Mesothelial cell of epicardium (in vitro differentiated cells): ENCODE data around the gene LCLAT1. TPM values are rescaled to one million over a fixed set of nuclear protein-coding genes. Genes with fewer than 3 reads are reported as not detected.

ENCODE experiments used
- DNase-seq, 2 experiments: peaks; one replicate each; pipeline ENCODE4 v3.0.0; 2021; ENCODE audit warnings: low spot score in 2 of 2; ENCODE audit not compliant: unreplicated experiment in 2 of 2
- H3K27ac Mint-ChIP-seq: 2 replicates; pipeline ENCODE4 v1.8.0; 2021; ENCODE audit warnings: mixed read lengths
- H3K27me3 Mint-ChIP-seq: 2 replicates; pipeline ENCODE4 v1.8.0; 2021; ENCODE audit warnings: low read depth, mixed read lengths
- H3K36me3 Mint-ChIP-seq: 2 replicates; pipeline ENCODE4 v1.8.0; 2021; ENCODE audit warnings: mixed read lengths
- H3K4me1 Mint-ChIP-seq: 2 replicates; pipeline ENCODE4 v1.8.0; 2021; ENCODE audit warnings: mixed read lengths
- H3K4me3 Mint-ChIP-seq: 2 replicates; pipeline ENCODE4 v1.8.0; 2021; ENCODE audit warnings: mild to moderate bottlenecking, moderate library complexity, mixed read lengths
- H3K9me3 Mint-ChIP-seq: 2 replicates; pipeline ENCODE4 v1.8.0; 2021; ENCODE audit warnings: mixed read lengths
- total RNA-seq: library from RNA; stranded (reverse); gene quantifications from 3 replicates; pipeline ENCODE4 v1.2.1, GENCODE V29; 2021
- TF ChIP-seq, protein P1 (sequence below): fragments of 200-600 bp; sonication (generic); IDR thresholded peaks from one replicate; pipeline ENCODE4 v1.5.0; 2021; ENCODE audit warnings: antibody characterized with exemption; ENCODE audit not compliant: unreplicated experiment

LCLAT1 gene
- total RNA-seq, 1 donor from 2014 or later: 23.2 TPM

DNA sequence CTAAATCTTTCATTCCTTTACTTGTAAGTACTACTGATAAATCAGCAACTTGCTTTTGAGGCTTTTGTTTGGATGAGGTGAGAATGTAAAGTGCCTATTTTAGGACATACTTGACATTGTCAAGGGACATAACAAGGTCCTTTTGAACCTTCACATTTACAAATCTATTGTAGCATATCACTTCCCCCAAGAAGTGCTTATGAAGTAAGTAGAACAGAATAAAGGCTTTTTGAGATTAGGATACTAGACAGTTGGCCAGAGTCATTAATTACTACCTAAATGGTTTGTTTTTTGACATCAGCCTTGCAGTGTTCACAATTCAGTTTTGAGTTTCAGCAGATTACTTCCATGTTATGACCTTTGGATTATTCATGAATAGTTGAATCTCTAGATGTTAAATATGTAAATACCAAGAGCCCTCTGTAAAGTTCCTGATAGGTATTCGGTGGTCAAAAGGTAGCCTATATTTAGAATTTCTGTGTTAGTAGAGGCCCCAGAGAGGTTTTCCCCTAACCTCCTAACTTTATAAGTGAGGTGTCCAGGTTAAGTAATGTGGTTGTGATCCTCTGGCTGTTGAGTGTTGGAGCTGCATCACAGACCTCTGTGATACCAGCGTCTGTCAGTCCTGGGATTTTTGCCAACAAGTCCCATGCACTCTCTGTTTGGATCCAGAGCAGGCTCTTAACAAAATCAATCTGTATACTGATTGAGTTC is 67.2 kb downstream of the LCLAT1 start:
- TF ChIP-seq, protein P1, sequence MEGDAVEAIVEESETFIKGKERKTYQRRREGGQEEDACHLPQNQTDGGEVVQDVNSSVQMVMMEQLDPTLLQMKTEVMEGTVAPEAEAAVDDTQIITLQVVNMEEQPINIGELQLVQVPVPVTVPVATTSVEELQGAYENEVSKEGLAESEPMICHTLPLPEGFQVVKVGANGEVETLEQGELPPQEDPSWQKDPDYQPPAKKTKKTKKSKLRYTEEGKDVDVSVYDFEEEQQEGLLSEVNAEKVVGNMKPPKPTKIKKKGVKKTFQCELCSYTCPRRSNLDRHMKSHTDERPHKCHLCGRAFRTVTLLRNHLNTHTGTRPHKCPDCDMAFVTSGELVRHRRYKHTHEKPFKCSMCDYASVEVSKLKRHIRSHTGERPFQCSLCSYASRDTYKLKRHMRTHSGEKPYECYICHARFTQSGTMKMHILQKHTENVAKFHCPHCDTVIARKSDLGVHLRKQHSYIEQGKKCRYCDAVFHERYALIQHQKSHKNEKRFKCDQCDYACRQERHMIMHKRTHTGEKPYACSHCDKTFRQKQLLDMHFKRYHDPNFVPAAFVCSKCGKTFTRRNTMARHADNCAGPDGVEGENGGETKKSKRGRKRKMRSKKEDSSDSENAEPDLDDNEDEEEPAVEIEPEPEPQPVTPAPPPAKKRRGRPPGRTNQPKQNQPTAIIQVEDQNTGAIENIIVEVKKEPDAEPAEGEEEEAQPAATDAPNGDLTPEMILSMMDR: no peak
- Mint-ChIP-seq H3K27me3 (no peaks in the 10 kb centered on the region), H3K36me3 (peaks cover 13% of the 10 kb centered on the region), H3K4me1 (peaks cover 47% of the 10 kb centered on the region), H3K27ac (peak overlapping the region; percentile 28), H3K9me3 (peaks cover 18% of the 10 kb centered on the region), H3K4me3 (no peak overlapping the region)
- DNase-seq: no peak

DNA sequence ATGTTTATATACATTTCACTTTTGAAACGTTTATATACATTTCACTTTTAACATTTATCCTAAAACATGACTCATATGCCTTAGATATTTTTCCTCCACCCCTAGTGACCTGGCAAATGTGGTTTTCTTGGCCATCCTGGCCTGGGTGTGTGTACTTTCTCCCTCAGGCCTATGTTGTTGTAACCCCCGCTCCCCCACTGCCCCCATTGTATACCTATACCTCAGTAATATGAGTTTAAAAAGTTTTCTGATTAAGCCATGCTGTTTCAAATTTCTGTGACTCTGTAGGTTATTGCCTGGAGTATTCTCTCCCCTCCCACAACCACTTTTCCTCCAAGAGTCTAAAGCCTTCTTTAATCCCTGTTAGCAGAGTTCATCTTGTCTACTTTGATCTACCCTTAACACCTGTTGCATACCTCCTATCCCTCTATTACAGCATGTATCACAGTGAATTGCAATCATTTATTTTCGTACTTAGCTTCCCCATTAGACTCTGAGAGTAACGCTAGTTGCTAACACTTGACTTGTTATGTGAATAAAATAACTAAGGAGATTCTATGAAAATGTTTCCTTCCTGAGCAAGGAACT is 67.9 kb downstream of the LCLAT1 start:
- no peaks in the 10 kb centered on the region for H3K27me3 Mint-ChIP-seq
- no peak for DNase-seq
- peak overlapping the region; percentile 28 for H3K27ac Mint-ChIP-seq
- H3K9me3 Mint-ChIP-seq: peaks cover 21% of the 10 kb centered on the region
- TF ChIP-seq, protein P1: no peak
- peaks cover 45% of the 10 kb centered on the region for H3K4me1 Mint-ChIP-seq
- H3K36me3 Mint-ChIP-seq: peaks cover 19% of the 10 kb centered on the region
- no peak overlapping the region for H3K4me3 Mint-ChIP-seq

DNA sequence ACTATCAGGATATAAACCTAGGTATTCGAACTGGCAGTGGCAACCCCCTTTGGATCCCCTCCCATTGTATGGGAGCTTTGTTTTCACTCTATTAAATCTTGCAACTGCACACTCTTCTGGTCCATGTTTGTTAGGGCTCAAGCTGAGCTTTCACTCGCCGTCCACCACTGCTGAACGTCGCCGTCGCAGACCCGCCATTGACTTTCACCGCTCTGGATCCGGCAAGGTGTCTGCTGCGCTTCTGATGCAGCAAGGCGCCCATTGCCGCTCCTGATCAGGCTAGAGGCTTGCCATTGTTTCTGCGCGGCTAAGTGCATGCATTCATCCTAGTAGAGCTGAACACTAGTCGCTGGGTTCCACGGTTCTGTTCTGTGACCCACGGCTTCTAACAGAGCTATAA is 69.1 kb downstream of the LCLAT1 start:
- Mint-ChIP-seq H3K27ac (no peak overlapping the region), H3K27me3 (no peaks in the 10 kb centered on the region), H3K4me3 (no peak overlapping the region), H3K4me1 (peaks cover 33% of the 10 kb centered on the region), H3K9me3 (peaks cover 22% of the 10 kb centered on the region), H3K36me3 (peaks cover 24% of the 10 kb centered on the region)
- TF ChIP-seq, protein P1: no peak
- DNase-seq: no peak

DNA sequence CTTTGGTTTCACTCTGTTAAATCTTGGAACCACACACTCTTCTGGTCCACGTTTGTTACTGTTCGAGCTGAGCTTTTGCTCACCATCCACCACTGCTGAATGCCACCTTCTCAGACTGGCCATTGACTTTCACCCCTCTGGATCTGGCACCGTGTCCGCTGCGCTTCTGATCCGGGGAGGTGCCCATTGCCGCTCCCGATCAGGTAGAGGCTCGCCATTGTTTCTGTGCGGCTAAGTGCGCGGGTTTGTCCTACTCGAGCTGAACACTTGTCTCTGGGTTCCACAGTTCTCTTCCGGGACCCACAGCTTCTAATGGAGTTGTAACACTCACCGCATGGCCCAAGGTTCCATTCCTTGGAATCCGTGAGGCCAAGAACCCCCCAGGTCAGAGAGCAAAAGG is 72.8 kb downstream of the LCLAT1 start:
- H3K36me3 Mint-ChIP-seq: peaks cover 26% of the 10 kb centered on the region
- peaks cover 27% of the 10 kb centered on the region for H3K9me3 Mint-ChIP-seq
- peaks cover 8% of the 10 kb centered on the region for H3K4me1 Mint-ChIP-seq
- no peak overlapping the region for H3K4me3 Mint-ChIP-seq
- no peaks in the 10 kb centered on the region for H3K27me3 Mint-ChIP-seq
- H3K27ac Mint-ChIP-seq: no peak overlapping the region
- TF ChIP-seq, protein P1: no peak
- DNase-seq: no peak

DNA sequence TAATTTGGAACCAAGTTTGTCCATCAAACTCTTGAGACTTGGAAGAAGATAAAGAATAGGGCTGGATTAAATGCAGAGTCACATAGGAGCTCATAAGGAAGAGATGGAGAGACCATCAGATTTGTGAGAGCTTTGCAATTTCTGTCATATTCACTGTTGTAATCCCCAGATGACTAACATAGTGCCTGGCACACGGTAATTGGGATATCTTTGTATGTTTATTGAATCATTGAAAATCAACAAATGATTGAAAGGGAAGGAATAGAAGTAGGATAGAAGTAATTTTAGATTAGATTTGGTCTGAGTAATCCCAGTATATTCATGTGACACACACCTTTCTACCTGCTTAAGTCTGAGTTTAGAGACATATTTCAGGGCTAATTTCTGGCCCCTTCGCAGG is 75.4 kb downstream of the LCLAT1 start:
- Mint-ChIP-seq H3K4me3 (no peak overlapping the region), H3K36me3 (peaks cover 40% of the 10 kb centered on the region), H3K4me1 (no peaks in the 10 kb centered on the region), H3K27ac (no peak overlapping the region), H3K27me3 (no peaks in the 10 kb centered on the region), H3K9me3 (peaks cover 39% of the 10 kb centered on the region)
- TF ChIP-seq, protein P1: no peak
- DNase-seq: no peak
